GM21526 (cell line): ENCODE data around the gene MPPED1.

Experiments
- ATAC-seq: cut with Tn5 transposase; IDR thresholded peaks from one replicate; pipeline ENCODE4 v1.9.1; 2021; ENCODE audit warnings: moderate library complexity; ENCODE audit not compliant: unreplicated experiment, low FRiP score

Gene MPPED1, protein sequence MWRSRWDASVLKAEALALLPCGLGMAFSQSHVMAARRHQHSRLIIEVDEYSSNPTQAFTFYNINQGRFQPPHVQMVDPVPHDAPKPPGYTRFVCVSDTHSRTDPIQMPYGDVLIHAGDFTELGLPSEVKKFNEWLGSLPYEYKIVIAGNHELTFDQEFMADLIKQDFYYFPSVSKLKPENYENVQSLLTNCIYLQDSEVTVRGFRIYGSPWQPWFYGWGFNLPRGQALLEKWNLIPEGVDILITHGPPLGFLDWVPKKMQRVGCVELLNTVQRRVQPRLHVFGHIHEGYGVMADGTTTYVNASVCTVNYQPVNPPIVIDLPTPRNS

DNA sequence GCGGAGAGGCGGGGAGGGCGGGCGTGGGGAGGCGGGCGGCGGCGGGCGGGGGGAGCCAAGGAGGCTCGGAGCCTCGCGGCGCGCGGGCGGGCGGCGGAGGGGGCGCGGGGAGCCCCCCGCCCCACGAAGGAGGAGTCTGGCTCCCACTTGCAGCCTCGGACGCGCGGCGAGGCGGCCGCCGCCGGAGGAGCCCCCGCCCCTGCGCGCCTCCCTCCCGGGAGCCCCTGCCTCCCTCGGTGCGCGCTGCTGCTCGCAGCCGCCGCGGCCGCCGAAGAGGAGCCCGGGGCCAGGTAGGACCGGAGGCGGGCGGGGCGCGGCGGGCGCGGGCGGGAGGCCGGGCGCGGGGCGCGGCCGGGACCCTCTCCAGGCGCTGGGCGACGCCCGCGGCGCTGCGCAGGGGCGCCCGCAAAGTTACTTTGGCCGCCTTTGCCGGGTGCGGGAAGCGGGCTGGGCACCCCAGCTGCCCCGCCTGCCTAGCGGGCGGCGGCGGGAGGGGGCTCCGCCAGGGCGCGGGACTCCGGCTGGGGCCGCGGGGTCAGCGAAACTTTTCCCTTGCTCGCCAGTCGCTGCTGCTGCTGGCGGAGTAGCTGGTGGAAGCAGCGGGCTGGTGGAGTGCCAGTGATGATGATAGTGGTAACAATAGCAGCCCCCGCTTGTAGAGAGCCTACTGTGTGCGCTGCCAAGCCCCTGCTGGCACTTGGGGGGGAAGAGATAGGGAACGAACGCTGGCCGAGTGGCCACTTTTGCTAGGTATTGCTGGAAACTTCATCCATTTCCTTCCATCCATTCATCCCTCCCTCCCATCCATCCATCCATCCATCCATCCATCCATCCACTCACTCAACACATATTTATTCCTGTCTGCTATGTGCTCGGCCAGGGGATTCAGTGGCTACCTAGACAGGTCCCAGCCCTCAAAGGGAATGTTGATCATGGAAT is at the start of gene MPPED1:
Gene MPPED1, plus strand, starts transcription at position 146 of the 939 bp plus-strand sequence. CDS start 12,972 bp downstream, outside the sequence.
- no peak for ATAC-seq

DNA sequence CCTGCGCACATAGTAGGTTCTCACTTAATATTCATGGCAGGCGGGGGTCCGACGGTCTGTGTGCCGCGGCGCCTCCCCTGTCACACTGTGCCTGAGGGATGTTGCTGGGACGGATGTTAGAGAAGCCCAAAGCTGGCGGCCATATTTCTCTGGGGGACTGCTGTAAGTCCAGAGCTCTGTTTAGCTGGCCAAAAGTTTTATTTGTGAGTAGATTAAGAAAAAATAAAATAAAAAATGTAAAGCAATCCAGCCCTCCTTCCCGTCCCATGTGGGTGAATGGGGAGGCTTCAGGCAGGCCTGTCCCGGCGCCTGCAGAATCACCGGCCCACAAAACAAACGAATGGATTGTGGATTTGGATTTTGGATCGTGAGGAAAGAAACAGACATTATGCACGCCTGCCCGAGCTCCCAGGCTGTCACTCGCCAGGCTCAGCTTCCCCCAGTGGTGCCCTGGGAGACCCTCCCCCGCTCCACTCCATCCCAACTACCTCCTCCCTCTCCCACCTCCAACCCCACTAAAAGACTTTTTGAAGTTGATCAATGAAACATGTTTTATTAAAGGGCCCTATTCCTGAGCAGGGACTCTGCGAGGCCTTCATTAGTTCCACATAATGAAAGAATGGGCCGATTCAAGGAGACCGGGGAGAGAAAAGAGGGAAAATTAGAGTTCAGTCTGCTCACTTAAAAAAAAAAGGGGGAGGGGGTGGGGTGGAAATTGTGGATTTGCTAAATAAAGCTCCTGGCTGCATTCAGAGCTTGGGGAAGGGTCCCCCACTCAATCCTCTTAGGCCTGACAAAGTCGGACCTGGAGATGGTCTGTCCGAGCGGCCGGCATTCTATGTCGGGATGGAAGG is 48.3 kb upstream of the MPPED1 start:
- no peak for ATAC-seq

DNA sequence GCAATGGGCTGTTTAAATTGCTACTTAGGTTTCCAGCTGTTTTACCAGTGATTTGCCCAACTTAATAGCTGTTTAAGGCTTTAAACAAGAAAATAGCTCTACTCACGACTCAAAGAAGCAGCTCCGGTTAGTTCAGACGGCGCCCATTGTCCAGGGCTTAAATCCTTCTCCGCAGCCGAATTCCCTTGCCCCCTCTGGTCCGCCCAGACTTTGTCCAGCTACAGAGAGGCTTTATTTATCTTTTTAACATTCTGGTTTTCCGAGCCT is 47.7 kb upstream of the MPPED1 start:
- ATAC-seq: no peak

DNA sequence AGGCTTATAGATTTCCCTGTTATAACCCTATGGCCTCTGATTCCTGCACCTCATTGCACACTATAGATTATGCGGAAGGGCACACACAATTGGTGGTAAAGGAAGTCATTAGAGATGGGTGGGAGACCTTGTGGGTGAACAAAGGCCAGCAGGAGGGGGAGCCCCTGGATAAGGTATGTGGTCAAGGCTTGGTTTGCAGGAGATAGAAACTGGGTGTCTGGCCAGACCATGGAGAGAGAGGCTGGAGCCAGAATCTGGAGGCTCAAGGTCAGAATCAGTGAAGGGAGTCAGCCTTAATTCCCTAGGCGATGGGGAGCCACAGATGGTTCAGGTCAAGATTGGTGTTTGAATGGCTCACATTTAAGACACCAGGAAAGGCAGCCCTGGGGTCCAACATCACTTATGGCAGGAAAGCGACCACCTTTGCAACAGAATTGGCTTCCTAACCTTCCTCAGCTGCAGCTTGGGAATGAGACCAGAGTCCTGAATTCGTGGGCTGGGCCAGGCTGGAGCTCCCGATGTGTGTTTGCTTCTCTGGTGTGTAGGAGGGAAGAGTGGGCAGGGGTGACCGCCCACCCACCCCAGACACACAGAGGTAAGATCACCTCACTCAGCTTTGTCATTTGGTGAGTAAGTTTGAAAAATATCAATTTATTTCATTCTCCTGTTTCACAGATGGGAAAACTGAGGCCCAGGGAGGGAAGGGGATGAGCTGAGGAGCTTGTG is 45.9 kb upstream of the MPPED1 start:
- no peak for ATAC-seq

DNA sequence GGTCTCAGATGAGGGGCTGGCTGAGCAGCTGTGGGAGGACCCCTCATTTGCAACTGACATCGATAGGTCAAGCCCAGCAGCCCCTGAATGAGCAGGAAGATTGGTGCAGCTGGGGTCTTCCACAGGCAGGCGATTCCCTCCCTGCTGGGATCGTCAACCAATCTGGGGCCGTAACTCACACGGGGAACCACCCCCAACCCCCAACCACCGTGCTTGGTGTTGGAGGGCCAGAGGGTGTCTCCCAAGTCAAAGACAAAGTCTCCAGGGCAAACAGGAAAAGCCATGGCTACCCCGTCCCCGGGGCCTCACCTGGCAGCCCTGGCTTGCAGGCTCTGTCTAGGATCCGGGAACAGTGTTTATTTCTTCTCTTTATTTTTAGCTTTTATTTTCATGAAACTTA is 41.8 kb upstream of the MPPED1 start:
- no peak for ATAC-seq

DNA sequence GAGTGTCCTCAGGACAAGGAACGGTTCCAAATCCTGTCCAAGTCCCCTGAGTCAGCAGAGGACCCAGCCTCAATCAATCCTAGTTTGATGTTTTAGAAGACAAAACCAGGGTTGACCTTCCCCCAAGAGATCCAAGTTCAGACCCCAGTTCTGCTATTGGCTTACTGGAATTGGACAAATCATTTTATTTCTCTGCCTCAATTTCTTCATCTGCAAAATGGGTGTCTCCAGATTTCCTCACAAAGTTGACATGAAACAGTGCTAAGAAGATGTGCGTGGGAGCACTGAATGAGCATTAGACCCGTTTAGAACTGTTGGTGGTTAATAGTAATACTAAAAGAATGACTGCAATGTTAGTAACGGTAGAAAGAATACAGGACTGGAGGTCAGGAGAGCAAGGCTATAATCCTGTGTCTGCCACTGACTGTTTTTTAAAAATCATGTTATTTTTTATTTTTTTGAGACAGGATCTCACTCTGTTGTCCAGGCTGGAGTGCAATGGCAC is 35.8 kb upstream of the MPPED1 start:
- no peak for ATAC-seq

DNA sequence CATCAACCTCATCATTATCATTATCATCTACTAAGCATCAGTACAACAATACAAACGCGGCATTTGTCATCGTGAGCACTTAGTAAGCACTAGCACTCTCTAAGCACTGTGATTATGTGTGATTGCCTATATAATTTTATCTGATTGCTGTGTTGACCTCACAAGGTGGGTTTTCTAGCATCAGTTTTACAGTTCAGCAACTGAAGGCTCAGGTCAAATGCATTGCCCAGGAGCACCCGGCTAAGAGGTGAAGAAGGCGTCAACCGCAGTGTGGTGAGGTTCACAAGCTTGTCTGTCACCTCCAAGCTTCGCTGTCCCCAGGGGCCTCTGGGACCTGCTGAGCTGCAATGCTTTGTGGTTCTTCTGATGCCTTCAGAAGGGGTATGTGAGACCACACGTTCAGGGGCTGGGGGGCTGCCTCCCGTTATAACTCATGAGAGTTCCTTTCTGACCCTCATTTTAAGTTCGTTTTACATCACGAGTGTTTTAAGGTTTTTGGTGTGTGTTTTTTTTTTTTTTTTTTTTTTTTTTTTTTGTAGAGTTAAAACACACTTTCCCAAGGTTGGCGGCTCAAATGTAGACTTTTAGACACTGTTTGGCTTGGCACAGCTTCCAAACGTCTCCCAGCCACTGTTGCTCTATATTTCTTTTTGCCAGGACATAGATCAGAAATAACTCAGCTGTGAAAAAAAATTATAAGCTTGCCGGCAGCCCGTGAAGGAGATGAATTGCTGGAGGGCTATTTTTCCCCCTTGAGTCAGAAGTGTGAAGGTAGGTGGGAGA is 34.9 kb upstream of the MPPED1 start:
- ATAC-seq: no peak

DNA sequence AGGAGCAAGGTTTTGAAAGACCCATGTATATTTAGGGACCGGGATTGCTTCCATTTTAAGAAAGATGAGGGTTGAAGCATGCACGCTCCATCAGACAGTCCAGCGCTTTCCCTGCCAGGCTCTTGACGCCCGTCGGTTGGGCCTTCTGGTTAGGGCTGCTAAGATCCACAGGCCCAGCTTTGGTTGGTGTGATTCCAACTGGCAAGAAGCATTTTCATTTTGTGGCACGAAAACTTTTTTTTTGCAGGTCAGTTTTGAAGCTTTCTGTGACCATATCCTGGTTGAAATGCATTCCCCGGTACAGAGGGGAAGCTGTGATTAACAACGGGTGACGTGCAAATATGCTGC is 34.3 kb upstream of the MPPED1 start:
- no peak for ATAC-seq

DNA sequence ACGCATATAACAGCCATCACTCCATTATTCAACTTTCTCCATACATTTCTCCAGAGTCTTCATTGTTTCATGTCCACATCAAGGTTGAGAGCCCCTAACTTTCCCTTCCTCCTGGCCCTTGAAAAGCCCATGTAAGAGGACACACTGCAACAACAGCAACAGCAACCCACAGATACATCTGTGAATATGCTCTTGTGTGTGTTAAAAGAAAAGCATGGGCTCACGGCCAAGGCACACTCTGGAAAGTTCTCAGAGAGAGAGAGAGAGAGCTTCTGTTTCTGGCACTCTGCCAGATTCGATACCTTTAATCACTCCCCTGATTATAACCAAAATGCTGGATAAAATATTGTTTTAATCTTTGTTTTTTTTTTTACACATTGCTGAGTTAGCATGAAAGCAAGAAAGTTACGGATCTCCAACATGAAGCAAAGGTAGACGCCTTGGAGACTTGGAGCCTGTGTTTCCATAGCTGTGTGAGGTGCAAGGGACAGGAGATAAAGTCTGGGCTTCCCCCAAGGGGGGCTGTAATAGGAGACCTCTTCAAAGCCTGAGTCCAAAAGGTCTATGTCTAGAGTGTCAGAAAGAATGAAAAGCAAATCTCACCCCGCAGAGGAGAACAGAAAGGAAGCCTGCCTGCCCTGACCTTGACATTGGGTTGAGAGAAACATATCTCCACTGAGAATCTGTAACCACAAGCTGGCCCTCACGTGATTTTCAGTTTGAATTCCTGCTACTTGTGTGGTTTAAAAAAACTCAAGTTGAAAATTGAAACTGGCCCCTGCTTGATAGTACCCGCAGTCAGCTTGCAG is 33.7 kb upstream of the MPPED1 start:
- ATAC-seq: no peak

DNA sequence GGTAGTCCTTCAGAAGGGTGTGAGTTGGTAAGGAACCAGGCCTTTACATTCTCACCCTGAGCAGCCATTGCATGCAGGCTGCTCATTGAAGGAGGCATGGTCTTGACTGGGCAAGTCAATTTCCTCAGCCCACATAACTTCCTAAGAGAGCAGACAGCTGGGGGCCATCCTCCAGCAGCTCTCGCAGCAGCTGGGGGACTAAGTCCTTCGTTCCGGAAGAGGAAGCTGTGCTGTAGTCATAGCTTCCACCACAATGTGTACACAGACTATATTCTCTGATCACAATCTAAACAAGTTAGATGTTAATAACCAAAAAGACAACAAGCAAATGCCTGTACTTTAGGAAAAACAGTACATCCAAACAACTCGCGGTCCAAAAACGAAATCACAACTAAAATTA is 30.1 kb upstream of the MPPED1 start:
- ATAC-seq: no peak

DNA sequence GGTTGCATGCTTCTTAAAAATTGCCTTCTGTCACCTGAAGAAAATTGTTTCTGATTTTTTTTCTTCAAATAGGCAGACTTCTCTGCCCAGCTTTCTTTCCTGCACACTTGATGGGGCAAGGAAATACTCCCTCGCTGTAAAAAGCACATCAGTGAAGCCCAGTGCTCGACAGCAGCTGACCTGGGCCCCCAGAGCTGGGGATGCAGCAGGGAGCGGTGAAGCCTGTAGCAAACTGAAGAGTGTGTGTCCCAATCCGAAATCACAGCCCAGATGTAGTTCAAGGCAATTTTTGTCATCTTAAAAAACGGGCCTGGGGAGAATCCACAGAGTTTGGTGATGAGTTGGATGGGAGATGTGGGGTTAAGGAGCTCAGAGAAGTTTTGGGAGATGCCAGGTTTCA is 27.0 kb upstream of the MPPED1 start:
- no peak for ATAC-seq

DNA sequence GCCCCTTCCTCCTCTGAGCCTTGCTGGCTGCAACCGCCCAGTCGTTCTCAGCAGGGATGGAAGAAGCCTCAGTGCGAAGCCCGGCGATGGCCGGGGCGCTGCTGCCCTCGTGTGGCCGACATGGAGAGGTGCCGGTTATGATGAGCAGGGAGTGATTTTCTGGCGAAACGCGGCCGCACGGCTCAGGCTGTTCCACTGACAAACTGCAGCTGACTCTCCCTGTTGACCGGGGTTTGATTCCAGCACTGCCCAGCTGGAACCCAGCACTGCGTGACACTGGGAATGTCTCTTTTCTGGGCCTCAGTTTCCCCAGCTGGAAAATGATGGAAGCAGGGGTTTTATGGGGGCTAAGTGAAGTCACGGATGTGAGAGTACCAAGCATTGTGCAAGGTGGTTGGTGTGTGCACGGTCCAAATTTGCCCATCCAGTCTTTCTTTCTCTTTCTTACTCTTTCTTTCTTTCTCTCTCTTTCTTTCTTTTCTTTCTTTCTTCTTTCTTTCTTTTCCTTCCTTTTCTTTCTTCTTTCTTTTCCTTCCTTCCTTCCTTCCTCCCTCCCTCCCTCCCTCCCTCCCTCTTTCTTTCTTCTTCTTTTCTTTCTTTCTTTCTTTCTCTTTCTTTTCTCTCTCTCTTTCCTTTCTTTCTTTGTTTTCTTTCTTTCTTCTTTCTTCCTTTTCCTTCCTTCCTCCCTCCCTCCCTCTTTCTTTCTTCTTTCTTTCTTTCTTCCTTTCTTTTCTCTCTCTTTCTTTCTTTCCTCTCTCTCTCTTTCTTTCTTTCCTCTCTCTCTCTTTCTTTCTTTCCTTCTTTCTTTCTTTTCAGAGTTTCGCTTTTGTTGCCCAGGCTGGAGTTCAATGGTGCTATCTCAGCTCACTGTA is 25.8 kb upstream of the MPPED1 start:
- ATAC-seq: no peak

DNA sequence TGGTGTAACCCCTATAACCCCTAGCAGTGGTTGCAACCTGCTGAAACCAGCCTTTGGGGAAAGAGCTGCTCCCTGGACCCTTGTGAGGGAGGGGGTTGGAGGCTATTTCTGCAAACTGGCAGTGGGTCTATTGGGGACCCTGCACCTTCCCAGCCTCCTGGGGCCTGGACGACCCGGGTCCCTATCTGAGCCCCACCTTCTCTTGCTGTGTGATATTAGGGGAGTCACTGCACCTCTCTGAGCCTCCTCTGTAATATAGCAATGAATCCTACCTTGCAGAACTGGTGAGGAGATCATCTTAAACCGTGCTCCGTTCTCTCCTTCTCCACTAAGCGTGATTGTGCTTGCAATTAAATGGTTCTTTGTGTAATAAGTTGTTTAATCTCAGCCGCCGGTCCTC is 24.0 kb upstream of the MPPED1 start:
- ATAC-seq: no peak

DNA sequence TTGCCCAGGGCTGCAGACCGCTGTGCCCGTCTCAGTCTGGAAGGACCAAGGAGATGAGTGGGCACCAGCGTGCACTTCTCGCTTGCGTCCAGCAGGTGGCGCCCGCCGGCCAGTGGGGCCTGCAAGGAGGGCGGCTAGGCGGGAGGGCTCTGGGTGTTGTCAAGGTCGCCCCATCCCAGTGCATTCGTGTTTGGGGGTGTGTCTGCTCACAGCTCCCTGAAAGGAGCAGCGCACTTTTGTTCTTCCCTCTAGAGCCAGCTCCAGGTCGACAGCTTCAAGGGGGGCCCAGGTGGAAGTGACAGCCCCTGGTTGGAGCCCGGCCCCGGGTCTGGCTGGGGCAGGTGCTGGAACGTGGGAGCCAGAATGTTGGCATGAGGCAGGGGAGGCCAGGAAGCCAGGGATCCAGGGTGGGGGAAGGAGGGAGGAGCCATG is 23.4 kb upstream of the MPPED1 start:
- no peak for ATAC-seq

DNA sequence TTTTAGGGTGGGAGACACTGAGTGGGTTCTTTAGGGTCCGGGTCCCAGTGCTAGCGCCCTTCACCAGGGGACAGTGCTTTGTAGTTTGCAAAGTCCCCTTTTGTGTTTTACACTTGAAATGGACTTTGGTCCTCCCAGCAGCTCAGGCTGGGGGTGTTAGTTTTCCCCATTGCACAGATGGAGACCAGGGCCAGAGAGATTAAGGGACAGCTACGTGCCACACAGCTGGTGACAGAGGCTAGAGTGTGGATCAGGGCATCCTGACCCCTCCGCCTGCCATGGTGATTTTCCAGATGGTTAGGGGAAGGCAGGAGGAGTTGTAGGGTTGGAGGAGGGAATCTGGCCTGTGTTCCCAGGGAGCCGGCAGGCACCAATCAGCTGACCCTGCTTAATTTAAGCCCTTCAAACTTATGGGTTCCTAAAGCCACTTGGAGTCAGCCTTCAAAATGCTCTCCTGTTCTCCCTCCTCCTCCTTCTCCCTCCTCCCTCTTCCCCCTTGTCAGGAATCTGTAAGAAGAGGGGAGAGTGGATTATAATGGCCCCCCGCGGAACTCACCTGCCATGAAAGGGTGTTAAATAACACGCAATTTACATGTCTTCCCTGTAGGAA is 22.5 kb upstream of the MPPED1 start:
- ATAC-seq: no peak

DNA sequence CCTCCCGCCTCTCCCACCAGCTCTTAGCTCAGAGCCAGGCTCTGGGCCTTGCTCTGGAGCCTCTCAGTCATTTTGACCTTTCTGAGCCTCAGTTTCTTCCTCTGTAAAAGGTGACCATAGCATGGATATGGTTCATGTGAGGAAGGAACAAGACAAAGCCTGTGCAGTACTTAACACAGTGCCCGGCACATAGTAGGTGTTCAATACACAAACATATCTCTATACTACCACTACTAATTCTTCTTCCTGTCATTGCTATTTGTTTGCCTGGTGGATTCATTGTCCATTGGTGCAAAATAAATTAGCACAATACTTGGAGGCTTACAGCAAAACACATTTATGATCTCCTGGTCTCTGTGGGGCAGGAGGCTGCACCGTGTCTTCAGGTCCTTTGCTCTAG is 21.6 kb upstream of the MPPED1 start:
- ATAC-seq: no peak

DNA sequence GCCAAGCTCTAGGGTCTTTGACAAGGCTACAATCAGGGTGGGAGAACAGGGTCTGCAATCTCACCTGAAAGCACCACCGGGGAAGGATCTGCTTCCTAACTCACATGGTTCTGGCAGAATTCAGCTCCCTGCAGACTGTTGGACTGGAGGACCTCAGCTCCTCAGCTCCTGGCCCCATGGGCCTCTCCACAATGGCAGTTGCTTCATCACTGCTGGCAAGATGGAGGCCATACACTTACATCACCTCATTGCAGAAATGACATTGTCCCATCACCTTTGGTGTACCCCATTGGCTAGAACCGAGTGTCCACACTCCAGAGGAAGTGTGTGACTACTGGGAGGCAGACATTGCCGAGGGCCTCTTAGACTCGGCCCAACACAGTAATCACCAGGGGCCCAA is 20.9 kb upstream of the MPPED1 start:
- ATAC-seq: no peak
